Measurements from ENCODE around the gene ANTXR2. TPM values are rescaled to one million over a fixed set of nuclear protein-coding genes. Genes with fewer than 3 reads are reported as not detected.
"Not testable (repeated sequence)": the region's sequence is repeated elsewhere in the genome, so short reads cannot be mapped to it uniquely, and the experiment has no call there.

ANTXR2 gene
- polyA plus RNA-seq: 10 to 100 TPM in 2 of 3 donors, 1 to 10 TPM in 1; 4.6 to 49.3 (median 45.7) TPM

DNA sequence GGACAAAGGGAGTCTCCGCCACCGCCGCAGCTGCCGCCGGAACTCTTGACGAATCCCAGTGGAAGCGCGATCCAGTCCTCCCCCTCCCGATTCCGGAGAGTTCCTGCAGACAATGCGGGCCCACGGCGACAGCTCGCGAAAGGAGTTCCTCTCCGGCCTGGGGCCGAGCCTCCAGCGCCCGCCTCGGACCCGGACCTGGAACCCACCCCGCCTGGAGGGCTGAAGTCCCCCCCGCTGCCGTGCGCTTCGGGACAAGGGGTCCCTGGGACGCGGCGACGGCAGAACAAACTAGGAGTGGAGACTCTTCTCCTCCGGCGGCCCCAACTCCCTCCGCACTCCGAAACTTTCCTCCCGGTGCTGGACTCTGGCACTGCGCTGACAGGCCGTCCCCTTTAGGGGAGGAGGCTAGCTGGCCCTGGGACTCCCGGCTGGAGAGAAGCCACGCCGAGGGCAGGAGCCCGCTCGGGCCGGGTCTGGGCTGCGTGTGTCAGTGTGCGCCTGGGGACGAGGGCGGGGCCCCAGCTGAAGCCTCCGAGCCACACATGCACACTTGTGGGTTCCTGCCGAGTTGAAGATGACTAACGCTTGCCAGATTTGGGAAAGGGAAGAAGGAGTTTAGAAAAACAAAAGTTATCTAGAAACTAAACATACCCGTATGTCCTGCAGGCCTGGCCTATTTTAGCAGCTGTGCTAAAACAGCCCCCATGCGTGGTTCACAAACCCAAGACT lies at the start of gene ANTXR2:
ANTXR2 (minus strand) TSS at position 486 of the 729 bp plus-strand sequence. CDS start 669 bp downstream, outside the sequence.
- 0% methylated on average over 47 to 52 of the region's 52 CpGs for WGBS, 3 donors
- peak within 1 kb of the TSS; percentile 88 for H3K27ac ChIP-seq (ENCODE audit: low read depth, low read length)

DNA sequence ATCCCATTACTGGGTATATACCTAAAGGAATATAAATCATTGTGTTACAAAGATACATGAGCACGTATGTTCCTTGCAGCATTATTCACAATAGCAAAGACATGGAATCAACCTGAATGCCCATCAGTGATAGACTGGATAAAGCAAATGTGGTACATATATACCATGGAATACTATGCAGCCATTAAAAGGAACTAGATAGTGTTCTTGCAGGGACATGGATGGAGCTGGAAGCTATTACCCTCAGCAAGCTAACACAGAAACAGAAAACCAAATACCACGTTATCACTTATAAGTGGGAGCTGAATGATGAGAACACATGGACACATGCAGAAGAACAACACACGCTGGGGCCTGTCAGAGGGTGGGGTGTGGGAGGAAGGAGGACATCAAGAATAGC lies 48.8 kb upstream of the ANTXR2 start:
- 92 to 98% (median 97%) methylated on average over 3 of the region's 3 CpGs for WGBS, 3 donors
- not testable (repeated sequence) for H3K27ac ChIP-seq (ENCODE audit: low read depth, low read length)

GRCh38 chr4:80119620-80120019 lies 46.6 kb upstream of the ANTXR2 start:
- not testable (repeated sequence) for H3K27ac ChIP-seq (ENCODE audit: low read depth, low read length)
- WGBS, 3 donors: 54 to 89% (median 83%) methylated on average over 3 of the region's 3 CpGs

DNA sequence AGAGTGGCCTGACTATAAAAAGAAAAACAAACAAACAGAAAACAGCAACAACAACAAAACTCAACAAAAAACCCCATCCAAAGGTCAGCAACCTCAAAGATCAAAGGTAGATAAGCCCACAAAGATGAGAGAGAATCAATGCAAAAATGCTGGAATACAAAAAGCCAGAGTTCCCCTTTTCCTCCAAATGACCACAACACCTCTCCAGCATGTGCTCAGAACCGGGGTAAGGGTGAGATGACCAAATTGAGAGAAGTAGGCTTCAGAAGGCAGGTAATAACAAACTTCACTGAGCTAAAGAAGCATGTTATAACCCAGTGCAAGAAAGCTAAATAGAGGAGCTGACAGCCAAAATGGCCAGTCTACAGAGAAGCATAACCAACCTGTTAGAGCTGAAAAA lies 43.5 kb upstream of the ANTXR2 start:
- 56 to 80% (median 59%) methylated on average over 1 of the region's 1 CpG for WGBS, 3 donors
- H3K27ac ChIP-seq (ENCODE audit: low read depth, low read length): no peak overlapping the region

GRCh38 chr4:80115368-80116181 lies 42.5 kb upstream of the ANTXR2 start:
- no peak overlapping the region for H3K27ac ChIP-seq (ENCODE audit: low read depth, low read length)
- 94 to 98% (median 97%) methylated on average over 7 to 8 of the region's 8 CpGs for WGBS, 3 donors

- no peak overlapping the region for H3K27ac ChIP-seq (ENCODE audit: low read depth, low read length)
These were observed 41.8 kb upstream of the ANTXR2 start for GRCh38 chr4:80114732-80115265.

DNA sequence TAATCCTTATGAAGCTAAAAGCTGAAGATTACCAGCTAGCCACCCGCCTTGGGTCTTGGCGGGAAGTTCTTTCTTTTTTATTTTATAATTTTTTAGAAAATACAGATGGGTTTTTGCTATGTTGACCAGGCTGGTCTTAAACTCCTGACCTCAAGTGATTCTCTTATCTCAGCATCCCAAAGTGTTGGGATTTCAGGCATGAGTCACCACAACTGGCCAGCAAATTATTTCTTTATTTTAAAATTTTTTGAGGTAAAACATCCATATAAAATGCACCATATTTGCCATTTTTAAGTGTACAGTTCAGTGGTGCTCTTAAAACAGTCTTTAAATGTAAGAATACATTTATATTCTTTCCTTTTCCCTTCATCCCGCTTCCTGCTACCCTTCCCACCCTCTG lies 40.6 kb upstream of the ANTXR2 start:
- H3K27ac ChIP-seq (ENCODE audit: low read depth, low read length): no peak overlapping the region
- WGBS, 3 donors: 86 to 97% (median 94%) methylated on average over 3 of the region's 3 CpGs

GRCh38 chr4:80112236-80112635 lies 39.2 kb upstream of the ANTXR2 start:
- 56 to 69% (median 59%) methylated on average over 3 of the region's 3 CpGs for WGBS, 3 donors
- H3K27ac ChIP-seq (ENCODE audit: low read depth, low read length): no peak overlapping the region

- H3K27ac ChIP-seq (ENCODE audit: low read depth, low read length): no peak overlapping the region
These were observed 38.2 kb upstream of the ANTXR2 start for GRCh38 chr4:80111276-80111675.

GRCh38 chr4:80107374-80107773 lies 34.3 kb upstream of the ANTXR2 start:
- 97 to 100% (median 97%) methylated on average over 1 of the region's 1 CpG for WGBS, 3 donors
- no peak overlapping the region for H3K27ac ChIP-seq (ENCODE audit: low read depth, low read length)

- 45 to 78% (median 73%) methylated on average over 1 of the region's 1 CpG for WGBS, 3 donors
- no peak overlapping the region for H3K27ac ChIP-seq (ENCODE audit: low read depth, low read length)
These were observed 31.9 kb upstream of the ANTXR2 start for GRCh38 chr4:80104927-80105326.

DNA sequence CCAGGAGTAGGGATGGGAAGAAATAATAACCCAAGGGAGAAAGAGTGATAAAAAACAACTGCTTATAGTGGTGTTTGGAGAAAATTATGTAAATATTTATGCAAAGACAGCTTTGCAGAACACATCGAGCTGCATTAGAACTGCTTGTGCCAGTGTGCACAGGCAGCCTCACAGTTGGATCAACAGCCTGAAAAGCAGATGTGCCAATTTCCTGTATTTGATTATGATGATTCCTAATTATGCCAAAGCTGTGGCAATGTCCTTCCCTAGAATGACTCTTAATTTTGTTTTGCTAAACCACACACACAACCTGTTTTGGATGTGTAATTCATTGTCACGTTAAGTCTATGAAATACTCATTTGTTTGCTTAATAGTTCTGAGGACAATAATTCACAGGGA lies 30.6 kb upstream of the ANTXR2 start:
- WGBS, 3 donors: 51 to 73% (median 55%) methylated on average over 2 of the region's 2 CpGs
- H3K27ac ChIP-seq (ENCODE audit: low read depth, low read length): no peak overlapping the region

DNA sequence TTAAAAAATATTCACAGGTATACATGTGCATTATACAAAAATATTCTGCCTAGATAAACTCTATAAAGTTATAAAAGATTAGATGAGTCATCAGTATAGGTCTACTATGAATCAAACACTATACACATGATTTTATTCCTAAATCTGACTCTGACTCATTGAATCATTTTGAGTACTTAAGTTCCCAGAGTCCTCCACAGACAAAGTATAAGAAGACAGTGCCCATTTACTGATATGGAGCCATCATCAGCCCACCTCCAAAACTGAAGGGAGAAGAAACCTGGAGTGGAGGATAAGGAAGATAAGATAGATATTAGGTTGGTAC lies 28.7 kb upstream of the ANTXR2 start:
- H3K27ac ChIP-seq (ENCODE audit: low read depth, low read length): no peak overlapping the region

GRCh38 chr4:80101071-80101791 lies 28.2 kb upstream of the ANTXR2 start:
- H3K27ac ChIP-seq (ENCODE audit: low read depth, low read length): no peak overlapping the region
- WGBS, 3 donors: 60 to 79% (median 68%) methylated on average over 5 of the region's 5 CpGs

- 44 to 98% (median 98%) methylated on average over 1 of the region's 1 CpG for WGBS, 3 donors
- no peak overlapping the region for H3K27ac ChIP-seq (ENCODE audit: low read depth, low read length)
These were observed 26.6 kb upstream of the ANTXR2 start for GRCh38 chr4:80099671-80100070.

GRCh38 chr4:80098635-80099034 lies 25.6 kb upstream of the ANTXR2 start:
- no peak overlapping the region for H3K27ac ChIP-seq (ENCODE audit: low read depth, low read length)
- WGBS, 3 donors: 50 to 88% (median 51%) methylated on average over 1 of the region's 1 CpG

- H3K27ac ChIP-seq (ENCODE audit: low read depth, low read length): no peak overlapping the region
- WGBS, 3 donors: 35 to 49% (median 35%) methylated on average over 4 of the region's 4 CpGs
These were observed 24.6 kb upstream of the ANTXR2 start for GRCh38 chr4:80097400-80098177.

GRCh38 chr4:80096175-80096850 lies 23.3 kb upstream of the ANTXR2 start:
- WGBS, 3 donors: 61 to 70% (median 65%) methylated on average over 4 of the region's 4 CpGs
- no peak overlapping the region for H3K27ac ChIP-seq (ENCODE audit: low read depth, low read length)

All from adipose tissue (tissue), 3 donors.